DOHH2 (cell line): ENCODE results near the gene LRSAM1.

Experiments used
- H3F3A ChIP-seq: fragments of 200-600 bp; sonication (generic), shearing (Covaris generic); 2 replicates; pipeline ENCODE4 v1.6.0; 2016; ENCODE audit warnings: antibody characterized with exemption, mild to moderate bottlenecking; ENCODE audit not compliant: control insufficient read depth, insufficient read depth
- H3K27ac ChIP-seq: fragments of 200-600 bp; sonication (generic); 2 replicates; pipeline ENCODE4 v1.5.1; 2014; ENCODE audit warnings: low read depth, mild to moderate bottlenecking, low read length, moderate library complexity
- H3K27me3 ChIP-seq: fragments of 200-600 bp; sonication (generic); 2 replicates; pipeline ENCODE4 v1.6.1; 2014; ENCODE audit warnings: mild to moderate bottlenecking, low read length, mixed read lengths; ENCODE audit not compliant: control insufficient read depth
- H3K36me3 ChIP-seq: fragments of 200-600 bp; sonication (generic); 2 replicates; pipeline ENCODE4 v1.6.1; 2014; ENCODE audit warnings: mild to moderate bottlenecking, low read length, moderate library complexity, mixed read lengths; ENCODE audit not compliant: control insufficient read depth
- H3K4me1 ChIP-seq: fragments of 200-600 bp; sonication (generic); 2 replicates; pipeline ENCODE4 v1.6.1; 2014; ENCODE audit warnings: mild to moderate bottlenecking, low read length, mixed read lengths; ENCODE audit not compliant: control insufficient read depth
- H3K4me2 ChIP-seq: fragments of 200-600 bp; sonication (generic); 2 replicates; pipeline ENCODE4 v1.6.0; 2014; ENCODE audit warnings: mild to moderate bottlenecking, low read length, moderate library complexity
- H3K4me3 ChIP-seq: fragments of 200-600 bp; sonication (generic); 2 replicates; pipeline ENCODE4 v1.5.1; 2014; ENCODE audit warnings: mild to moderate bottlenecking, low read length, mixed read lengths
- H3K79me2 ChIP-seq: fragments of 200-600 bp; sonication (generic); 2 replicates; pipeline ENCODE4 v1.6.1; 2014; ENCODE audit warnings: mild to moderate bottlenecking, low read length, mixed read lengths; ENCODE audit not compliant: control insufficient read depth
- H3K9me2 ChIP-seq: fragments of 200-600 bp; sonication (generic); replicated peaks from 2 replicates; pipeline ENCODE4 v1.6.1; 2014; ENCODE audit warnings: mild to moderate bottlenecking, low read length, mixed read lengths; ENCODE audit not compliant: control insufficient read depth
- H3K9me3 ChIP-seq: fragments of 200-600 bp; sonication (generic); 2 replicates; pipeline ENCODE4 v1.6.1; 2014; ENCODE audit warnings: antibody characterized with exemption, low read length, mixed read lengths; ENCODE audit not compliant: control insufficient read depth, insufficient read depth
- H4K20me1 ChIP-seq: fragments of 200-600 bp; sonication (generic); 2 replicates; pipeline ENCODE4 v1.6.0; 2014; ENCODE audit warnings: low read depth, mild to moderate bottlenecking, antibody characterized with exemption, low read length, moderate library complexity; ENCODE audit not compliant: control insufficient read depth, insufficient read depth
- CTCF ChIP-seq: fragments of 200-600 bp; sonication (generic); IDR thresholded peaks from one replicate; pipeline ENCODE4 v1.5.1; 2014; ENCODE audit warnings: antibody characterized with exemption, mild to moderate bottlenecking, low read depth, low read length; ENCODE audit not compliant: poor library complexity, severe bottlenecking
- EZH2phosphoT487 ChIP-seq: fragments of 200-600 bp; sonication (generic); IDR thresholded peaks from 2 replicates; pipeline ENCODE4 v1.6.1; 2017; ENCODE audit warnings: borderline replicate concordance, mild to moderate bottlenecking, antibody characterized with exemption, low read length, moderate library complexity, mixed read lengths

LRSAM1 gene

DNA sequence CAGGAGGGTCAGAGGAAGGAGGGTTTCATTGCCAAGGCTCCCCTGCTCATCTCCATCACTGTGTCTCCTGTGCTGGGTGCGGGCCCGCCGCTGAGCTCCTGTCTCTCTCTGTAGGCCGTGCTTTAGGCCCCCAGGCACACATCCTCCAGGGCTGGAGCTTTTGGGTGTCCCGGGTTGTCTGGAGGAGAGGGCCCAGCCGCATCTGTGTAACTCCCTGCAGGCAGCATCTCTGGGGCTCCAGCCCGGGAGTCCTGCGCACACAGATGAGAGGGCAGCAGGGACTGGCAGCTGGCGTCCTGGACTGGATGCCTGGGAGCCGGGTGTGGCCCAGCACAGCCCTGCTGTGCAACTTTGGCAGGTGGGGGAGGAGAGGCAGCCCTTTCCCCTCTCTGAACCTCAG, 40.2 kb downstream of the LRSAM1 start:
- no peaks in the 10 kb centered on the region for H3K9me3 ChIP-seq
- H3K4me1 ChIP-seq: no peaks in the 10 kb centered on the region
- no peaks in the 10 kb centered on the region for H3K79me2 ChIP-seq
- H3F3A ChIP-seq: no peaks in the 10 kb centered on the region
- H3K9me2 ChIP-seq: no peaks in the 10 kb centered on the region
- H3K36me3 ChIP-seq: no peaks in the 10 kb centered on the region; the same call in 1 of the 2 replicates
- no peak overlapping the region for H3K27ac ChIP-seq
- TF ChIP-seq EZH2phosphoT487 (no peak), CTCF (no peak)
- no peak overlapping the region for H3K4me3 ChIP-seq
- no peak overlapping the region for H3K4me2 ChIP-seq
- H4K20me1 ChIP-seq: no peaks in the 10 kb centered on the region
- H3K27me3 ChIP-seq: no peaks in the 10 kb centered on the region

GRCh38 chr9:127492616-127493015, 41.3 kb downstream of the LRSAM1 start:
- TF ChIP-seq CTCF (no peak), EZH2phosphoT487 (no peak)

GRCh38 chr9:127493592-127494303, 42.4 kb downstream of the LRSAM1 start:
- Histone ChIP-seq H4K20me1 (no peaks in the 10 kb centered on the region), H3K79me2 (no peaks in the 10 kb centered on the region), H3K4me3 (no peak overlapping the region), H3K4me1 (no peaks in the 10 kb centered on the region), H3K9me2 (no peaks in the 10 kb centered on the region), H3K36me3 (no peaks in the 10 kb centered on the region; the same call in 1 of the 2 replicates), H3K27ac (no peak overlapping the region), H3K4me2 (no peak overlapping the region), H3K27me3 (no peaks in the 10 kb centered on the region), H3F3A (no peaks in the 10 kb centered on the region), H3K9me3 (no peaks in the 10 kb centered on the region)
- TF ChIP-seq CTCF (no peak), EZH2phosphoT487 (no peak)

More at GRCh38 chr9:127492616-127493015, 41.3 kb downstream of the LRSAM1 start:
- no peaks in the 10 kb centered on the region for H3K9me2 ChIP-seq
- no peaks in the 10 kb centered on the region for H3K27me3 ChIP-seq
- H3F3A ChIP-seq: no peaks in the 10 kb centered on the region
- H3K4me3 ChIP-seq: no peak overlapping the region
- no peaks in the 10 kb centered on the region for H3K9me3 ChIP-seq
- no peaks in the 10 kb centered on the region; the same call in 1 of the 2 replicates for H3K36me3 ChIP-seq
- H4K20me1 ChIP-seq: no peaks in the 10 kb centered on the region
- no peak overlapping the region for H3K4me2 ChIP-seq
- H3K27ac ChIP-seq: no peak overlapping the region
- H3K4me1 ChIP-seq: no peaks in the 10 kb centered on the region
- no peaks in the 10 kb centered on the region for H3K79me2 ChIP-seq
